ENCODE measurements around the gene TMEM141. TPM values are rescaled to one million over a fixed set of nuclear protein-coding genes. Genes with fewer than 3 reads are reported as not detected.

The TMEM141 gene
- polyA plus RNA-seq, 6 donors from 2014 or later = 29.3 to 47.7 (median 35.7) TPM

DNA sequence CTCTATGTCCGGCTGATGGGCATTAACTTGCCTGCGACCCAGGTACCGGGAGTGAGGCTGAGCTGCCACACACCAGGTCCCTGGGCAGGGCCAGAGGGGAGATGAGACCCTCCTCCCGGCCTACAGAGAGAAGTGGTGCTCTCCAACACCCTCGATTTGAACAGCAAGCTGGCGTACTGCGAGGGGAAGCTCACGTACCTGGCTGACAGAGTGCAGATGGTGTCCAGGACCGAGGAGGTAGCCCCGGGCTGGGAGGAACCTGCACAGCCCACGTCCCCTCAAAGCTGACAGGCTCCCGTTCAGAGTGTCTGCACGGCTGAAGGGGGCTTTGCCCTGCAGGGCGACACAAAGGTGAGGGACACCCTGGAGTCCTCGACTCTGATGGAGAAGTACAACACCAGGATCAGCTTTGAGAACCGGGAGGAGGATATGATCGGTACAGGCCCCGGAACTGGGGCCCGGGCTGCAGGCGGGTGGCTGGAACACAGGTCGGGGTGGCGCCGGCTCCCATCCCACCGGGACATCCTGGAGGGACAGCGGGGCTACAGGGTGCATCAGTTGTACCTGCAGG lies 15.6 kb downstream of the TMEM141 start:
- Mint-ChIP-seq H3K4me3 (peak overlapping the region; percentile 86 to 94 (median 90)), H3K27me3 (no peaks in the 10 kb centered on the region), H3K27ac (peak overlapping the region in 5 of 6 donors; percentile 85 to 96 (median 92)), H3K4me1 (peaks cover 24 to 47% (median 33%) of the 10 kb centered on the region in 3 donors), H3K9me3 (no peaks in the 10 kb centered on the region), H3K36me3 (no peaks in the 10 kb centered on the region)
- ATAC-seq (ENCODE audit: low read depth in 2 of 2) (no peak), DNase-seq (no peak)

- peak; percentile 84 to 85 for ATAC-seq (ENCODE audit: low read depth in 2 of 2)
Measured at GRCh38 chr9:136807281-136808074, 16.3 kb downstream of the TMEM141 start, which contains the start of gene RABL6. Gene RABL6 (plus strand): TSS chr9:136807948. CDS start chr9:136808197, 249 bp downstream.

GRCh38 chr9:136808075-136808805 lies 17.1 kb downstream of the TMEM141 start:
- no peak for DNase-seq
- Mint-ChIP-seq H3K27ac (peak overlapping the region in 5 of 6 donors; percentile 41 to 95 (median 70)), H3K9me3 (no peaks in the 10 kb centered on the region), H3K27me3 (no peaks in the 10 kb centered on the region), H3K4me3 (peak overlapping the region; percentile 81 to 93 (median 86)), H3K4me1 (peaks cover 31 to 53% (median 35%) of the 10 kb centered on the region in 3 donors), H3K36me3 (no peaks in the 10 kb centered on the region)
- peak; percentile 42 to 49 for ATAC-seq (ENCODE audit: low read depth in 2 of 2)

More at GRCh38 chr9:136807281-136808074, 16.3 kb downstream of the TMEM141 start, which contains the start of gene RABL6:
- no peaks in the 10 kb centered on the region for H3K27me3 Mint-ChIP-seq
- peak within 1 kb of the TSS; percentile 78 to 96 (median 93) for H3K27ac Mint-ChIP-seq
- no peaks in the 10 kb centered on the region for H3K36me3 Mint-ChIP-seq
- peak within 1 kb of the TSS; percentile 86 to 95 (median 91) for H3K4me3 Mint-ChIP-seq
- H3K4me1 Mint-ChIP-seq = peaks cover 24 to 47% (median 32%) of the 10 kb centered on the region in 3 donors
- DNase-seq = peak; percentile 86
- no peaks in the 10 kb centered on the region for H3K9me3 Mint-ChIP-seq

DNA sequence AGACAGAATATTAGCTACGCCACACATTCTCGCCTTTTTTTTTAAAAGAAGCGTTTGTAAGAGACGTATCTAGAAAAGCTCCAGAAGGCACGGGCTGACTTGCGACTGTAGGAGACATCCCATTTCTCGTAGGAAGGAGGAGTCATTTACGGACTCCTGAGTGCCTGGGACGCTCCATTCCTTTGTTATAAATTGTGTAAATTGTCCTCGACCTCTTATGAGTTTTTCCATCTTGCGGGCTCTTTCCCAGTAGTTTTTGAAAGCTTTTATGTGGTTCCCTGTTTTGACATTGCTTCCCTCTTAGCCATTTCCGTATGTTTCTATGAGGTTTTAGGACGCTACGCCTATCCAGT lies 17.6 kb downstream of the TMEM141 start:
- Mint-ChIP-seq H3K27me3 (no peaks in the 10 kb centered on the region), H3K9me3 (no peaks in the 10 kb centered on the region), H3K4me3 (peak overlapping the region; percentile 77 to 92 (median 84)), H3K4me1 (peaks cover 35 to 53% (median 36%) of the 10 kb centered on the region in 3 donors), H3K36me3 (peaks cover 0 to 4% of the 10 kb centered on the region in 2 donors), H3K27ac (peak overlapping the region in 5 of 6 donors; percentile 41 to 95 (median 92))
- no peak for ATAC-seq (ENCODE audit: low read depth in 2 of 2)
- DNase-seq = no peak

DNA sequence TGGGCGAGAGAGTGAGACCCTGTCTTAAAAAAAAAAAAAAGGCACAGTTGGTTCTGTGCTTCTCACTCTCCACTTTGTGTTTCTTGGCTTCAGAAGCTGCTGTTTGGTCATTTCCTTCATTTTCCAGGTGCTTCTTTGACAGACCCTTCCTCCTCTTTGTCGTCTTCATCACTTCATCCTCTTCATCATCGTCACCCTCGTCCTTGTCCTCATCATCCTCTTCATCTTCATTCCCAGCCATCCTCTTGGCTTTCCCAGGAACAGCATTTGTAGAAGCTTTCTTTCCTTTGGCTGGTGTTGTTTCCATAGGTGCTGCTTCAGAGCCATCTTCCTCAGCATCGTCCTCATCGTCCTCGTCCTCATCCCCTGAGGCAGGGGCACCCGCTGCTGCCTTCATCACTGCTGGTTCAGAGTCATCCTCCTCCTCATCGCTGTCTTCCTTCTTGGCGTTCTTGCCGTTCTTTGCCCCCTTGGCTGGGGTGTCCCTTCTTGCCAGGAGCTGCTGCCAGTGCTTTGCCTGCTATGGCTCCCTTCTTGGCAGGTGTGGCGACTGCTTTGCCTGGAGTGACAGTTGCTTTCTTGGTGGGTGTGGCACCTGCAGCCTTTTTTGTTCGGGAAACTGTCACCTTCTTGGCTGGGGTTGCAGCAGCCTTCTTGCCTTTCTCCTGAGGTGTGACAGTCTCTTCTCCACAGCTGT lies 23.7 kb downstream of the TMEM141 start:
- no peaks in the 10 kb centered on the region for H3K27me3 Mint-ChIP-seq
- ATAC-seq (ENCODE audit: low read depth in 2 of 2) (no peak), DNase-seq (no peak)
- peak overlapping the region in 2 of 8 donors; percentile 55 to 70 for H3K4me3 Mint-ChIP-seq
- peaks cover 4 to 21% of the 10 kb centered on the region in 2 donors for H3K36me3 Mint-ChIP-seq
- no peak overlapping the region for H3K27ac Mint-ChIP-seq
- peaks cover 25 to 38% (median 37%) of the 10 kb centered on the region in 3 donors for H3K4me1 Mint-ChIP-seq
- no peaks in the 10 kb centered on the region for H3K9me3 Mint-ChIP-seq

DNA sequence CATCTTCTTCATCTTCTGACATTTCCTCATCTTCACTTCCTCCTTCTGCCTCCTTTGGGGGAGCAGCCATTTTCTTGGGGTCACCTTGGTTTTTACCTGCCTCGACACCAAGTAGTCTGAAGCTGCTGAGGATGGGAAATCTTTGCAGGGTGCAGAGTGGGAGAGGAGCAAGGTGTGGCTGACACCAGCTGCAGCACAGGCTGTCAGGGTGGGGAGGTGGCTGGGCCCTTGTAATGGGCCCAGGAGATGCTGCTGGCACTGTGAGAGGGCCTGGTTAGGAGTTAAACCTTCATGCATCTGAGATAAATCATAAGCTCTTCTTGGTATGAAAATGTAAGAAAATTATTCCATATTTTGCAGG lies 24.3 kb downstream of the TMEM141 start:
- H3K27ac Mint-ChIP-seq = no peak overlapping the region
- ATAC-seq (ENCODE audit: low read depth in 2 of 2) = no peak

GRCh38 chr9:136820971-136821825 lies 30.1 kb downstream of the TMEM141 start:
- no peaks in the 10 kb centered on the region for H3K9me3 Mint-ChIP-seq
- H3K27me3 Mint-ChIP-seq = peaks cover 0 to 7% (median 0%) of the 10 kb centered on the region in 3 donors
- ATAC-seq (ENCODE audit: low read depth in 2 of 2) (no peak), DNase-seq (no peak)
- H3K4me1 Mint-ChIP-seq = peaks cover 10 to 13% (median 12%) of the 10 kb centered on the region in 3 donors
- peak overlapping the region in 5 of 8 donors; percentile 12 to 78 (median 47) for H3K4me3 Mint-ChIP-seq
- peaks cover 4 to 7% of the 10 kb centered on the region in 2 donors for H3K36me3 Mint-ChIP-seq
- H3K27ac Mint-ChIP-seq = peak overlapping the region in 2 of 6 donors; percentile 59 to 60

More for the DNA sequence above, 24.3 kb downstream of the TMEM141 start:
- H3K27me3 Mint-ChIP-seq = no peaks in the 10 kb centered on the region
- H3K4me1 Mint-ChIP-seq = peaks cover 21 to 35% (median 33%) of the 10 kb centered on the region in 3 donors
- H3K36me3 Mint-ChIP-seq = peaks cover 4 to 21% of the 10 kb centered on the region in 2 donors
- H3K9me3 Mint-ChIP-seq = no peaks in the 10 kb centered on the region
- H3K4me3 Mint-ChIP-seq = no peak overlapping the region
- no peak for DNase-seq

GRCh38 chr9:136821826-136822544 lies 30.8 kb downstream of the TMEM141 start:
- Mint-ChIP-seq H3K4me3 (no peak overlapping the region), H3K9me3 (no peaks in the 10 kb centered on the region), H3K36me3 (peaks cover 2 to 3% of the 10 kb centered on the region in 2 donors), H3K27me3 (peaks cover 0 to 7% (median 0%) of the 10 kb centered on the region in 3 donors), H3K4me1 (peaks cover 10 to 11% (median 11%) of the 10 kb centered on the region in 3 donors), H3K27ac (peak overlapping the region in 2 of 6 donors; percentile 49 to 51)
- no peak for ATAC-seq (ENCODE audit: low read depth in 2 of 2)
- DNase-seq = no peak

GRCh38 chr9:136823136-136824046 lies 32.2 kb downstream of the TMEM141 start:
- peaks cover 0 to 7% (median 0%) of the 10 kb centered on the region in 3 donors for H3K27me3 Mint-ChIP-seq
- H3K36me3 Mint-ChIP-seq = no peaks in the 10 kb centered on the region
- H3K27ac Mint-ChIP-seq = no peak overlapping the region
- no peak for DNase-seq
- peaks cover 9 to 14% (median 9%) of the 10 kb centered on the region in 3 donors for H3K4me1 Mint-ChIP-seq
- H3K9me3 Mint-ChIP-seq = no peaks in the 10 kb centered on the region
- no peak overlapping the region for H3K4me3 Mint-ChIP-seq
- no peak for ATAC-seq (ENCODE audit: low read depth in 2 of 2)

DNA sequence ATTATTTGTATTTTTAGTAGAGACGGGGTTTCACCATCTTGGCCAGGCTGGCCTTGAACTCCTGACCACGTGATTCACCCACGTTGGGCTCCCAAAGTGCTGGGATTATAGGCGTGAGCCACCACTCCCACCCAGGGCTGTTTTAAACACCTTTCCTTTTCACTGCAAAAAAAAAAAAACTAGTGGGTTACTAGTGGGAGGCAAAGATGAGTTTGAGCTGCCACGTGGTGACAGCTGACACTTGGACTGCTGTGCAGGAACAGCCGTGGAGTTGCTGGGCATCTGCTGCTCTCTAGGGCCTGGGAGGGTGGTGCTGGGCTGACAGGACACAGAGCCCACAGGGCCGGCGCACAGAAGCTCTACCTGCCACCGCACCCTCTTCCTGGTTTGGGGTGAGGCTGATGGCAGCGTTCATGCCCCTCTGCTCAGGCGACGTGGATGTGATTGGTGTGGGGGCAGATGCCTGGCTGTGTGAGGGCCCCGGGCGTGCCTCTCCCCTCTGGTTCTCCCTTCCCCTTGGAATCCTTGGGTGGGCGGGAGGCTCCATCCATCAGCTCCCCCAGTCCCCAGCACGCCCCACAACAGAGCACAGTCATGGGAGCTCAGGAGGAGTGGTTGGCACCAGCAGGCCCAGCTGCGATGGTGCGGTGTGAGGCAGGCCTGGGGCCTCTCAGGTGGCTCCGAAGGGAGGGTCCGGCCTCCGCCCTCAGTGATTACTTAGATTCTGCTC lies 33.5 kb downstream of the TMEM141 start:
- peaks cover 5 to 14% (median 9%) of the 10 kb centered on the region in 3 donors for H3K4me1 Mint-ChIP-seq
- DNase-seq (no peak), ATAC-seq (ENCODE audit: low read depth in 2 of 2) (no peak)
- H3K27ac Mint-ChIP-seq = no peak overlapping the region
- H3K27me3 Mint-ChIP-seq = peaks cover 0 to 7% (median 0%) of the 10 kb centered on the region in 3 donors
- no peaks in the 10 kb centered on the region for H3K9me3 Mint-ChIP-seq
- no peaks in the 10 kb centered on the region for H3K36me3 Mint-ChIP-seq
- no peak overlapping the region for H3K4me3 Mint-ChIP-seq

Data from naive B cell (primary cell).